Peyer's patch (tissue), 4 donors: ENCODE measurements around the gene ITGA3.

Experiments used
- POLR2A ChIP-seq, 2 donors: fragments of 450-650 bp; IDR thresholded peaks; one replicate each; pipeline ENCODE4 v1.5.1; 2017; ENCODE audit warnings: antibody characterized with exemption in 2 of 2, mild to moderate bottlenecking in 2 of 2, moderate library complexity in 2 of 2
- TF ChIP-seq, protein P1 (sequence below), 6 experiments: fragments of 450-650 bp in 4 of 6; fragments of 200-600 bp in 2 of 6; sonication (generic) in 1 of 6; IDR thresholded peaks; one replicate each; pipeline ENCODE4 v1.5.1; 2017 to 2019; ENCODE audit warnings: antibody characterized with exemption in 6 of 6, mild to moderate bottlenecking in 3 of 6, moderate library complexity in 1 of 6

DNA sequence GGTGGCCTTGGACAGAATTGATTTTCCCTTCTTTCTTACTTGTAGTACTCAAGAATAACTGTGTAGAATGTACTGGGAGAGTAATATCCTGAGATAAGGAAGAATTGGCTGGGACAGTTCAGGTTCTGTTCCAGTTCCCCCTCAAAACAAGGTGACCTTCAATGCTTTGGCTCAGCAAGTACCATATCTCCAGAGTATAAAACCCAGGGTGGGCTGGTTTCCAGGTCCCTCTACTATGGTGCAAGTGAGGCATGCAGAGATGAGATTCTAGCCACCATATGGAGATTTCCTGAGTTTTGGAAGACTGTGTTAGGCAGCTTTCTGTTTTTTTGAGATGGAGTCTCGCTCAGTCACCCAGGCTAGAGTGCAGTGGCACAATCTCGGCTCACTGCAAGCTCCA, 42.8 kb upstream of the ITGA3 start:
- TF ChIP-seq, protein P1, sequence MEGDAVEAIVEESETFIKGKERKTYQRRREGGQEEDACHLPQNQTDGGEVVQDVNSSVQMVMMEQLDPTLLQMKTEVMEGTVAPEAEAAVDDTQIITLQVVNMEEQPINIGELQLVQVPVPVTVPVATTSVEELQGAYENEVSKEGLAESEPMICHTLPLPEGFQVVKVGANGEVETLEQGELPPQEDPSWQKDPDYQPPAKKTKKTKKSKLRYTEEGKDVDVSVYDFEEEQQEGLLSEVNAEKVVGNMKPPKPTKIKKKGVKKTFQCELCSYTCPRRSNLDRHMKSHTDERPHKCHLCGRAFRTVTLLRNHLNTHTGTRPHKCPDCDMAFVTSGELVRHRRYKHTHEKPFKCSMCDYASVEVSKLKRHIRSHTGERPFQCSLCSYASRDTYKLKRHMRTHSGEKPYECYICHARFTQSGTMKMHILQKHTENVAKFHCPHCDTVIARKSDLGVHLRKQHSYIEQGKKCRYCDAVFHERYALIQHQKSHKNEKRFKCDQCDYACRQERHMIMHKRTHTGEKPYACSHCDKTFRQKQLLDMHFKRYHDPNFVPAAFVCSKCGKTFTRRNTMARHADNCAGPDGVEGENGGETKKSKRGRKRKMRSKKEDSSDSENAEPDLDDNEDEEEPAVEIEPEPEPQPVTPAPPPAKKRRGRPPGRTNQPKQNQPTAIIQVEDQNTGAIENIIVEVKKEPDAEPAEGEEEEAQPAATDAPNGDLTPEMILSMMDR (IDR thresholded peaks at IDR 0.05), result no peak
- no peak for TF ChIP-seq POLR2A (IDR thresholded peaks at IDR 0.05)
